ENCODE measurements around the gene TMC6.
A peak's percentile ranks its signal among the peaks of the same experiment; 100 is the strongest.

Gene TMC6

DNA sequence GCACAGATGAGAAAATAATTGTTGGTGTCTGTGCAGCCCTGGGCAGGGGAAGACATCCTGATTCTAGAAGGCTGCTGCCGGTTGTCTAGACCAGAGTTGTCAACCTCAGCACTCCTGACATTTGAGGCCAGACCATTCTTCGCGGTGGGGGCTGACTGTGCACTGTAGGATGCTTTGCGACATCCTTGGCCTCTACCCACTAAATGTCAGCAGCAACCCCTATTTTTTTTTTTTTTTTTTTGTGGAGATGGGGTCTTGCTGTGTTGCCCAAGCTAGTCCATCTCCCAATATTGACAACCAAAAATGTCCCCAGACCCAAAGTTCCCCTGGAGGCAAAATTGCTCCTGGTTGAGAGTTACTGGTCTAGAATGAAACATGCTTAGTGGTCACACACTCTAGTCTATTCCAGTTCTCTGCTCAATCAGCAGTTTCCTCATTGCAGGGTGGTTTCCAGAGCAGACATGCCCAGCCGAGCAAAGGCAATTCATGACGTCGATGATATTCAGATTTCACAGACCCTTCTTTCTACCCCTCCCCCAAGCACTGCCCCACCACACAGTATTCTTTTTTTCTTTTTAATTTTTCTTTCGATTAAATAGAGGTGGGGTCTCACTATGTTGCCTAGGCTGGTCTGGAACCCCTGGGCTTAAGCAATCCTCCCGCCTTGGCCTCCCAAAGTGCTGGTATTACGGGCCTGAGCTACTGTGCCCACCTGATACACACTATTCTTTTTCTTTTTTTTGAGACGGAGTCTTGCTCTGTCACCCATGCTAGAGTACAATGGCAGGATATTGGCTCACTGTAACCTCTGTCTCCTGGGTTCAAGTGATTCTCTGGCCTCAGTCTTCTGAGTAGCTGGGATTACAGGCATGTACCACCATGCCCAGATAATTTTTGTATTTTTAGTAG, 26.6 kb upstream of the TMC6 start:
- Histone ChIP-seq H3K9me3 (ENCODE audit: control insufficient read depth, insufficient read depth, low read length) (no peaks in the 10 kb centered on the region), H3K79me2 (ENCODE audit: control insufficient read depth, low read length) (no peaks in the 10 kb centered on the region), H3F3A (ENCODE audit: control insufficient read depth, insufficient read depth) (peaks cover 43% of the 10 kb centered on the region), H4K20me1 (ENCODE audit: control insufficient read depth, insufficient read depth, low read depth, low read length) (no peaks in the 10 kb centered on the region), H3K27ac (ENCODE audit: low read depth, low read length) (peak overlapping the region; percentile 89), H3K4me2 (ENCODE audit: low read length) (peak overlapping the region; percentile 81), H3K27me3 (ENCODE audit: control insufficient read depth, low read length) (no peaks in the 10 kb centered on the region), H3K4me3 (ENCODE audit: low read length) (peak overlapping the region; percentile 72), H3K36me3 (ENCODE audit: control insufficient read depth, low read length) (no peaks in the 10 kb centered on the region), H3K4me1 (ENCODE audit: control insufficient read depth, low read length) (peaks cover 99% of the 10 kb centered on the region), H3K9me2 (replicated peaks; ENCODE audit: control insufficient read depth, low read length) (no peaks in the 10 kb centered on the region)
- TF ChIP-seq CTCF (IDR thresholded peaks at IDR 0.05; ENCODE audit: low read depth, low read length, poor library complexity, severe bottlenecking) (no peak), EZH2phosphoT487 (IDR thresholded peaks at IDR 0.05; ENCODE audit: borderline replicate concordance, low read length) (no peak)

- Histone ChIP-seq H3K27ac (ENCODE audit: low read depth, low read length) (peak overlapping the region; percentile 89), H3F3A (ENCODE audit: control insufficient read depth, insufficient read depth) (peaks cover 41% of the 10 kb centered on the region), H3K36me3 (ENCODE audit: control insufficient read depth, low read length) (no peaks in the 10 kb centered on the region), H3K27me3 (ENCODE audit: control insufficient read depth, low read length) (no peaks in the 10 kb centered on the region), H4K20me1 (ENCODE audit: control insufficient read depth, insufficient read depth, low read depth, low read length) (no peaks in the 10 kb centered on the region), H3K4me2 (ENCODE audit: low read length) (peak overlapping the region; percentile 81), H3K4me3 (ENCODE audit: low read length) (peak overlapping the region; percentile 72), H3K4me1 (ENCODE audit: control insufficient read depth, low read length) (peaks cover 87% of the 10 kb centered on the region), H3K9me3 (ENCODE audit: control insufficient read depth, insufficient read depth, low read length) (no peaks in the 10 kb centered on the region), H3K9me2 (replicated peaks; ENCODE audit: control insufficient read depth, low read length) (no peaks in the 10 kb centered on the region), H3K79me2 (ENCODE audit: control insufficient read depth, low read length) (no peaks in the 10 kb centered on the region)
- no peak for TF ChIP-seq EZH2phosphoT487 (IDR thresholded peaks at IDR 0.05; ENCODE audit: borderline replicate concordance, low read length)
- TF ChIP-seq CTCF (IDR thresholded peaks at IDR 0.05; ENCODE audit: low read depth, low read length, poor library complexity, severe bottlenecking), result no peak
These were observed 23.0 kb upstream of the TMC6 start for GRCh38 chr17:78151514-78152008.

GRCh38 chr17:78148286-78149016, 19.9 kb upstream of the TMC6 start:
- H4K20me1 ChIP-seq (ENCODE audit: control insufficient read depth, insufficient read depth, low read depth, low read length), result no peaks in the 10 kb centered on the region
- peaks cover 82% of the 10 kb centered on the region for H3K4me1 ChIP-seq (ENCODE audit: control insufficient read depth, low read length)
- H3K4me2 ChIP-seq (ENCODE audit: low read length), result peak overlapping the region; percentile 66

More at GRCh38 chr17:78148286-78149016, 19.9 kb upstream of the TMC6 start:
- H3K9me2 ChIP-seq (replicated peaks; ENCODE audit: control insufficient read depth, low read length), result no peaks in the 10 kb centered on the region
- peaks cover 23% of the 10 kb centered on the region for H3F3A ChIP-seq (ENCODE audit: control insufficient read depth, insufficient read depth)
- peak overlapping the region; percentile 63 for H3K27ac ChIP-seq (ENCODE audit: low read depth, low read length)
- no peak for TF ChIP-seq CTCF (IDR thresholded peaks at IDR 0.05; ENCODE audit: low read depth, low read length, poor library complexity, severe bottlenecking)
- no peak for TF ChIP-seq EZH2phosphoT487 (IDR thresholded peaks at IDR 0.05; ENCODE audit: borderline replicate concordance, low read length)
- H3K36me3 ChIP-seq (ENCODE audit: control insufficient read depth, low read length), result no peaks in the 10 kb centered on the region
- H3K4me3 ChIP-seq (ENCODE audit: low read length), result 0 out of 2 replicates have a peak overlapping the region, but pooled peaks have one; percentile 5
- H3K27me3 ChIP-seq (ENCODE audit: control insufficient read depth, low read length), result no peaks in the 10 kb centered on the region
- no peaks in the 10 kb centered on the region for H3K79me2 ChIP-seq (ENCODE audit: control insufficient read depth, low read length)
- no peaks in the 10 kb centered on the region for H3K9me3 ChIP-seq (ENCODE audit: control insufficient read depth, insufficient read depth, low read length)
